HCT116 (cell line): ENCODE data around the gene SCG5. TPM values are rescaled to one million over a fixed set of nuclear protein-coding genes. Genes with fewer than 3 reads are reported as not detected.

ENCODE experiments used
- ATAC-seq: fragments of 200-7000 bp; cut with Tn5 transposase; 2 replicates; pipeline ENCODE4 v1.9.1; 2020; ENCODE audit warnings: mild to moderate bottlenecking, moderate library complexity
- BruUV-seq: library from RNA; stranded (reverse); fragments of 400-500 nt; replicated peaks from 2 replicates; lab custom pipeline; 2021; lab: Mats Ljungman, UMichigan
- CTCF ChIA-PET: fragments of 300-600 bp; sonication (Branson Sonifier 250); formaldehyde crosslinking; loops from one replicate; lab custom pipeline; 2021; ENCODE audit warnings: antibody characterized with exemption; lab: Charles Lee
- POLR2A ChIA-PET: fragments of 300-600, 350-600 bp; sonication (Branson Sonifier 250); formaldehyde crosslinking; loops from one replicate; lab custom pipeline; 2021; ENCODE audit warnings: antibody characterized with exemption; lab: Charles Lee
- RAD21 ChIA-PET, 2 experiments: fragments of 300-600 bp; sonication (Branson Sonifier 250); formaldehyde crosslinking; loops; one replicate each; lab custom pipeline; 2023; ENCODE audit warnings: low total read pairs in 2 of 2; ENCODE audit not compliant: uncharacterized antibody in 2 of 2, unreplicated experiment in 2 of 2, low non-redundant PET in 1 of 2; lab: Charles Lee
- DNase-seq: peaks from one replicate; pipeline ENCODE4 v3.0.0-alpha.2; 2010; ENCODE audit warnings: low read depth, low spot score
- H2AFZ ChIP-seq: fragments of 200-600 bp; shearing (Covaris generic), sonication (generic); 2 replicates; pipeline ENCODE4 v1.6.1; 2017; ENCODE audit warnings: low read depth, mixed run types, mixed read lengths, antibody characterized with exemption, low read length; ENCODE audit not compliant: poor library complexity, severe bottlenecking
- H3K27ac ChIP-seq: 2 replicates; pipeline ENCODE4 v1.5.1; 2012; ENCODE audit warnings: low read depth, low read length
- H3K27me3 ChIP-seq: fragments of 200-600 bp; sonication (generic); 2 replicates; pipeline ENCODE4 v1.6.1; 2016; ENCODE audit warnings: mixed run types, low read length, mixed read lengths; ENCODE audit not compliant: insufficient read depth
- H3K36me3 ChIP-seq, 2 experiments: fragments of 200-500 bp in 1 of 2; fragments of 200-600 bp in 1 of 2; sonication (Bioruptor generic) in 1 of 2; sonication (generic) in 1 of 2; 2 replicates each; pipeline versions ENCODE4 v1.5.1 to v1.6.1; 2014 to 2016; ENCODE audit warnings: low read length in 2 of 2, inconsistent platforms in 1 of 2, mixed read lengths in 1 of 2, mixed run types in 1 of 2; ENCODE audit not compliant: insufficient read depth in 2 of 2, control insufficient read depth in 1 of 2
- H3K4me1 ChIP-seq, 2 experiments: fragments of 200-600 bp in 1 of 2; sonication (generic) in 1 of 2; 2 replicates each; pipeline versions ENCODE4 v1.5.1 to v1.6.1; 2012 to 2017; ENCODE audit warnings: low read length in 2 of 2, inconsistent platforms in 1 of 2, mild to moderate bottlenecking in 1 of 2, mixed read lengths in 1 of 2, mixed run types in 1 of 2, moderate library complexity in 1 of 2; ENCODE audit not compliant: insufficient read depth in 2 of 2, control insufficient read depth in 1 of 2
- H3K4me2 ChIP-seq: fragments of 200-600 bp; sonication (generic); 2 replicates; pipeline ENCODE4 v1.6.1; 2017; ENCODE audit warnings: mixed run types, low read length, mixed read lengths
- H3K4me3 ChIP-seq, 2 experiments: fragments of 200-600 bp in 1 of 2; sonication (generic) in 1 of 2; replicated peaks in 1 of 2; 2 replicates each; pipeline ENCODE4 v1.5.1; 2011 to 2016; ENCODE audit warnings: low read length in 2 of 2, control low read depth in 1 of 2, low read depth in 1 of 2, mild to moderate bottlenecking in 1 of 2, mixed read lengths in 1 of 2, mixed run types in 1 of 2
- H3K79me2 ChIP-seq: fragments of 200-600 bp; sonication (generic); 2 replicates; pipeline ENCODE4 v1.6.1; 2017; ENCODE audit warnings: mild to moderate bottlenecking, mixed run types, low read length, moderate library complexity, mixed read lengths; ENCODE audit not compliant: insufficient read depth
- H3K9ac ChIP-seq: fragments of 200-600 bp; sonication (generic); 2 replicates; pipeline ENCODE4 v1.6.1; 2016; ENCODE audit warnings: low read length, mixed read lengths
- H3K9me2 ChIP-seq: fragments of 200-600 bp; sonication (generic), shearing (Covaris generic); 2 replicates; pipeline ENCODE4 v1.6.1; 2017; ENCODE audit warnings: mixed run types, mild to moderate bottlenecking, moderate library complexity; ENCODE audit not compliant: insufficient read depth
- H3K9me3 ChIP-seq, 2 experiments: fragments of 200-500 bp in 1 of 2; fragments of 200-600 bp in 1 of 2; sonication (Bioruptor generic) in 1 of 2; sonication (generic) in 1 of 2; 2 replicates each; pipeline ENCODE4 v1.6.1; 2014 to 2017; ENCODE audit warnings: low read length in 2 of 2, mixed read lengths in 2 of 2, inconsistent platforms in 1 of 2, low read depth in 1 of 2, mild to moderate bottlenecking in 1 of 2, mixed run types in 1 of 2, moderate library complexity in 1 of 2; ENCODE audit not compliant: control insufficient read depth in 1 of 2, insufficient read depth in 1 of 2
- H4K20me1 ChIP-seq: fragments of 200-600 bp; sonication (generic), shearing (Covaris generic); 2 replicates; pipeline ENCODE4 v1.6.1; 2017; ENCODE audit warnings: mixed run types, mild to moderate bottlenecking, moderate library complexity; ENCODE audit not compliant: insufficient read depth
- JUND ChIP-seq: IDR thresholded peaks from 2 replicates; pipeline ENCODE4 v1.6.1; 2012
- POLR2AphosphoS5 ChIP-seq: IDR thresholded peaks from 2 replicates; pipeline ENCODE4 v1.6.1; 2011; ENCODE audit warnings: mild to moderate bottlenecking, low read depth, low read length, moderate library complexity
- SP1 ChIP-seq: IDR thresholded peaks from 2 replicates; pipeline ENCODE4 v1.6.1; 2012; ENCODE audit warnings: low read depth
- TCF7L2 ChIP-seq: IDR thresholded peaks from 2 replicates; pipeline ENCODE4 v1.7.0; 2011; ENCODE audit warnings: borderline replicate concordance, inconsistent platforms; ENCODE audit not compliant: insufficient read depth, insufficient read length; ENCODE audit errors: extremely low read depth
- YY1 ChIP-seq: IDR thresholded peaks from 2 replicates; pipeline ENCODE4 v1.6.1; 2011; ENCODE audit warnings: low read length, low read depth, moderate library complexity, mild to moderate bottlenecking; ENCODE audit not compliant: insufficient replicate concordance; ENCODE audit errors: extremely low read depth
- intact Hi-C: fragments of 100-400 bp; cut with micrococcal nuclease; formaldehyde crosslinking; loops from 2 replicates; pipeline ENCODE4 v1.10.0; 2022
- total RNA-seq: library from RNA; stranded (reverse); gene quantifications from one replicate; pipeline ENCODE4 v1.2.1, GENCODE V29; 2021; ENCODE audit not compliant: unreplicated experiment
- TF ChIP-seq, protein P1 (sequence below): IDR thresholded peaks from 2 replicates; pipeline ENCODE4 v1.6.1; 2012; ENCODE audit warnings: low read depth
- TF ChIP-seq, protein P2 (sequence below): IDR thresholded peaks from 2 replicates; pipeline ENCODE4 v1.6.1; 2012
- TF ChIP-seq, protein P3 (sequence below), 3 experiments: fragments of 200-600 bp in 1 of 3; sonication (generic) in 1 of 3; IDR thresholded peaks in 2 of 3; conservative IDR thresholded peaks in 1 of 3; 2 replicates each; pipeline ENCODE4 v1.5.1; 2012 to 2017; ENCODE audit warnings: low read depth in 2 of 3, low read length in 2 of 3, antibody characterized with exemption in 1 of 3, borderline replicate concordance in 1 of 3, control low read depth in 1 of 3, mild to moderate bottlenecking in 1 of 3, mixed read lengths in 1 of 3, mixed run types in 1 of 3, moderate library complexity in 1 of 3; ENCODE audit not compliant: insufficient read depth in 1 of 3

The SCG5 gene
- total RNA-seq, 1 experiment from 2014 or later: 1.7 TPM

DNA sequence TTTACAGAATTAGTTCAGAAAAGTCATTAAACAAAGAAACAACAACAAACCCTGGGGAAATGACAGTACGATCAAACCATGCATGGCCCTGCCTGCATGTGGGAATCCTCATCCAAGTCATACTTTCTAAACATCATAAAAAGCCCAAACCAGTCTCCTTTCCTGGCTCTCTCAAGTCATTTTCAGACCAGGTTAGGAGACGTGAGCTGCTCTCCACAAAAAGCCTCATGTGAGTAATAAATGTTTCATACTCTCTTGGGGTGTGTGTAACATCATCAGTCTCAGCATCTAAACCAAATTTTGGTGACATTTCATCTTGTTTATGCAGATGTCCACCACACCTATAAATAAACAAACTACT, 95.2 kb downstream of the SCG5 start:
- Histone ChIP-seq H3K4me1 (no peaks in the 10 kb centered on the region), H2AFZ (no peak overlapping the region), H3K27me3 (no peaks in the 10 kb centered on the region), H3K9me3 (no peaks in the 10 kb centered on the region), H3K4me3 (no peak overlapping the region), H3K27ac (no peak overlapping the region), H4K20me1 (no peaks in the 10 kb centered on the region), H3K4me2 (no peak overlapping the region), H3K36me3 (no peaks in the 10 kb centered on the region), H3K79me2 (no peaks in the 10 kb centered on the region), H3K9me2 (no peaks in the 10 kb centered on the region), H3K9ac (no peak overlapping the region)
- TF ChIP-seq, protein P1, sequence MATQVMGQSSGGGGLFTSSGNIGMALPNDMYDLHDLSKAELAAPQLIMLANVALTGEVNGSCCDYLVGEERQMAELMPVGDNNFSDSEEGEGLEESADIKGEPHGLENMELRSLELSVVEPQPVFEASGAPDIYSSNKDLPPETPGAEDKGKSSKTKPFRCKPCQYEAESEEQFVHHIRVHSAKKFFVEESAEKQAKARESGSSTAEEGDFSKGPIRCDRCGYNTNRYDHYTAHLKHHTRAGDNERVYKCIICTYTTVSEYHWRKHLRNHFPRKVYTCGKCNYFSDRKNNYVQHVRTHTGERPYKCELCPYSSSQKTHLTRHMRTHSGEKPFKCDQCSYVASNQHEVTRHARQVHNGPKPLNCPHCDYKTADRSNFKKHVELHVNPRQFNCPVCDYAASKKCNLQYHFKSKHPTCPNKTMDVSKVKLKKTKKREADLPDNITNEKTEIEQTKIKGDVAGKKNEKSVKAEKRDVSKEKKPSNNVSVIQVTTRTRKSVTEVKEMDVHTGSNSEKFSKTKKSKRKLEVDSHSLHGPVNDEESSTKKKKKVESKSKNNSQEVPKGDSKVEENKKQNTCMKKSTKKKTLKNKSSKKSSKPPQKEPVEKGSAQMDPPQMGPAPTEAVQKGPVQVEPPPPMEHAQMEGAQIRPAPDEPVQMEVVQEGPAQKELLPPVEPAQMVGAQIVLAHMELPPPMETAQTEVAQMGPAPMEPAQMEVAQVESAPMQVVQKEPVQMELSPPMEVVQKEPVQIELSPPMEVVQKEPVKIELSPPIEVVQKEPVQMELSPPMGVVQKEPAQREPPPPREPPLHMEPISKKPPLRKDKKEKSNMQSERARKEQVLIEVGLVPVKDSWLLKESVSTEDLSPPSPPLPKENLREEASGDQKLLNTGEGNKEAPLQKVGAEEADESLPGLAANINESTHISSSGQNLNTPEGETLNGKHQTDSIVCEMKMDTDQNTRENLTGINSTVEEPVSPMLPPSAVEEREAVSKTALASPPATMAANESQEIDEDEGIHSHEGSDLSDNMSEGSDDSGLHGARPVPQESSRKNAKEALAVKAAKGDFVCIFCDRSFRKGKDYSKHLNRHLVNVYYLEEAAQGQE: no peak
- TF ChIP-seq, protein P2, sequence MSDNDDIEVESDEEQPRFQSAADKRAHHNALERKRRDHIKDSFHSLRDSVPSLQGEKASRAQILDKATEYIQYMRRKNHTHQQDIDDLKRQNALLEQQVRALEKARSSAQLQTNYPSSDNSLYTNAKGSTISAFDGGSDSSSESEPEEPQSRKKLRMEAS: no peak
- TF ChIP-seq POLR2AphosphoS5: no peak
- no peak for TF ChIP-seq TCF7L2
- TF ChIP-seq SP1: no peak
- TF ChIP-seq, protein P3, sequence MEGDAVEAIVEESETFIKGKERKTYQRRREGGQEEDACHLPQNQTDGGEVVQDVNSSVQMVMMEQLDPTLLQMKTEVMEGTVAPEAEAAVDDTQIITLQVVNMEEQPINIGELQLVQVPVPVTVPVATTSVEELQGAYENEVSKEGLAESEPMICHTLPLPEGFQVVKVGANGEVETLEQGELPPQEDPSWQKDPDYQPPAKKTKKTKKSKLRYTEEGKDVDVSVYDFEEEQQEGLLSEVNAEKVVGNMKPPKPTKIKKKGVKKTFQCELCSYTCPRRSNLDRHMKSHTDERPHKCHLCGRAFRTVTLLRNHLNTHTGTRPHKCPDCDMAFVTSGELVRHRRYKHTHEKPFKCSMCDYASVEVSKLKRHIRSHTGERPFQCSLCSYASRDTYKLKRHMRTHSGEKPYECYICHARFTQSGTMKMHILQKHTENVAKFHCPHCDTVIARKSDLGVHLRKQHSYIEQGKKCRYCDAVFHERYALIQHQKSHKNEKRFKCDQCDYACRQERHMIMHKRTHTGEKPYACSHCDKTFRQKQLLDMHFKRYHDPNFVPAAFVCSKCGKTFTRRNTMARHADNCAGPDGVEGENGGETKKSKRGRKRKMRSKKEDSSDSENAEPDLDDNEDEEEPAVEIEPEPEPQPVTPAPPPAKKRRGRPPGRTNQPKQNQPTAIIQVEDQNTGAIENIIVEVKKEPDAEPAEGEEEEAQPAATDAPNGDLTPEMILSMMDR (IDR thresholded peaks at IDR 0.05 in 2 of 3, conservative IDR thresholded peaks at IDR 0.05 in 1 of 3; ENCODE audit: borderline replicate concordance in 1 of 3, insufficient read depth in 1 of 3, low read depth in 2 of 3, low read length in 2 of 3): no peak
- no peak for TF ChIP-seq YY1
- no peak for TF ChIP-seq JUND
- ChIA-PET CTCF (no interaction called here), RAD21 (no interaction called here), POLR2A (no interaction called here)
- intact Hi-C loops: no loop called here
- DNase-seq (no peak), ATAC-seq (no peak)
- no TSS peak for BruUV-seq
